SK-N-SH treated with all-trans-retinoic acid at 6 μM for 48 hours (cell line): ENCODE results near the gene TMEM37.

Experiments
- ATAC-seq: fragments of 200-7000 bp; cut with Tn5 transposase; 3 replicates; pipeline ENCODE4 v1.9.1; 2020; ENCODE audit warnings: mild to moderate bottlenecking, moderate library complexity
- CSDC2 ChIP-seq: fragments of 250-450 bp; sonication (Bioruptor Pico); IDR thresholded peaks from 2 replicates; pipeline ENCODE4 v1.5.0; 2020; ENCODE audit warnings: mild to moderate bottlenecking, moderate library complexity
- GLIS3 ChIP-seq: fragments of 250-450 bp; sonication (Bioruptor Pico); IDR thresholded peaks from 2 replicates; pipeline ENCODE4 v1.5.0; 2020; ENCODE audit warnings: mild to moderate bottlenecking, moderate library complexity
- ISL1 ChIP-seq: fragments of 250-450 bp; sonication (Bioruptor Pico); IDR thresholded peaks from 2 replicates; pipeline ENCODE4 v2.1.2; 2022; ENCODE audit warnings: mild to moderate bottlenecking, moderate library complexity
- PPARA ChIP-seq: fragments of 250-450 bp; sonication (Bioruptor Pico); IDR thresholded peaks from 2 replicates; pipeline ENCODE4 v1.5.0; 2020; ENCODE audit warnings: mild to moderate bottlenecking, borderline replicate concordance
- RARB ChIP-seq: fragments of 250-450 bp; sonication (Bioruptor Pico); IDR thresholded peaks from 2 replicates; pipeline ENCODE4 v1.8.0; 2021; ENCODE audit warnings: mild to moderate bottlenecking, moderate library complexity
- SNAI2 ChIP-seq: fragments of 250-450 bp; sonication (Bioruptor Pico); IDR thresholded peaks from 2 replicates; pipeline ENCODE4 v1.5.0; 2020; ENCODE audit warnings: mild to moderate bottlenecking, moderate library complexity
- TCF4 ChIP-seq: fragments of 250-450 bp; sonication (Bioruptor Pico); IDR thresholded peaks from 2 replicates; pipeline ENCODE4 v1.8.0; 2021; ENCODE audit warnings: mild to moderate bottlenecking, moderate library complexity, borderline replicate concordance
- TOX ChIP-seq: fragments of 250-450 bp; sonication (Bioruptor Pico); IDR thresholded peaks from 2 replicates; pipeline ENCODE4 v1.8.0; 2021; ENCODE audit warnings: mild to moderate bottlenecking, moderate library complexity, borderline replicate concordance
- ZC3H10 ChIP-seq: fragments of 250-450 bp; sonication (Bioruptor Pico); IDR thresholded peaks from 2 replicates; pipeline ENCODE4 v1.5.1; 2021; ENCODE audit warnings: mild to moderate bottlenecking, moderate library complexity
- ZFP3 ChIP-seq: fragments of 250-450 bp; sonication (Bioruptor Pico); IDR thresholded peaks from 2 replicates; pipeline ENCODE4 v1.5.0; 2020; ENCODE audit warnings: mild to moderate bottlenecking, moderate library complexity
- ZFP30 ChIP-seq: fragments of 450-650 bp; formaldehyde crosslinking; IDR thresholded peaks from 2 replicates; pipeline ENCODE4 v1.5.0; 2022; ENCODE audit warnings: mild to moderate bottlenecking, moderate library complexity
- ZNF565 ChIP-seq: fragments of 450-650 bp; formaldehyde crosslinking; conservative IDR thresholded peaks from 2 replicates; pipeline ENCODE4 v1.5.0; 2020; ENCODE audit warnings: low read depth, mild to moderate bottlenecking, moderate library complexity
- ZNF70 ChIP-seq: fragments of 450-650 bp; formaldehyde crosslinking; IDR thresholded peaks from 2 replicates; pipeline ENCODE4 v1.5.0; 2020; ENCODE audit warnings: mild to moderate bottlenecking, moderate library complexity
- ZNF8 ChIP-seq: fragments of 450-650 bp; formaldehyde crosslinking; IDR thresholded peaks from 2 replicates; pipeline ENCODE4 v1.5.0; 2020; ENCODE audit warnings: mild to moderate bottlenecking, moderate library complexity
- TF ChIP-seq, protein P1 (sequence below): fragments of 250-450 bp; sonication (Bioruptor Pico); IDR thresholded peaks from 2 replicates; pipeline ENCODE4 v1.8.0; 2021; ENCODE audit warnings: low read depth, mild to moderate bottlenecking, moderate library complexity, borderline replicate concordance
- TF ChIP-seq, protein P2 (sequence below): fragments of 250-450 bp; sonication (Bioruptor Pico); IDR thresholded peaks from 2 replicates; pipeline ENCODE4 v1.5.0; 2020; ENCODE audit warnings: mild to moderate bottlenecking, moderate library complexity
- TF ChIP-seq, protein P3 (sequence below): fragments of 250-450 bp; sonication (Bioruptor Pico); IDR thresholded peaks from 2 replicates; pipeline ENCODE4 v1.5.1; 2020; ENCODE audit warnings: low read depth, mild to moderate bottlenecking, moderate library complexity
- TF ChIP-seq, protein P4 (sequence below): fragments of 250-450 bp; sonication (Bioruptor Pico); IDR thresholded peaks from 2 replicates; pipeline ENCODE4 v1.5.1; 2021; ENCODE audit warnings: mild to moderate bottlenecking, moderate library complexity

TMEM37 gene

DNA sequence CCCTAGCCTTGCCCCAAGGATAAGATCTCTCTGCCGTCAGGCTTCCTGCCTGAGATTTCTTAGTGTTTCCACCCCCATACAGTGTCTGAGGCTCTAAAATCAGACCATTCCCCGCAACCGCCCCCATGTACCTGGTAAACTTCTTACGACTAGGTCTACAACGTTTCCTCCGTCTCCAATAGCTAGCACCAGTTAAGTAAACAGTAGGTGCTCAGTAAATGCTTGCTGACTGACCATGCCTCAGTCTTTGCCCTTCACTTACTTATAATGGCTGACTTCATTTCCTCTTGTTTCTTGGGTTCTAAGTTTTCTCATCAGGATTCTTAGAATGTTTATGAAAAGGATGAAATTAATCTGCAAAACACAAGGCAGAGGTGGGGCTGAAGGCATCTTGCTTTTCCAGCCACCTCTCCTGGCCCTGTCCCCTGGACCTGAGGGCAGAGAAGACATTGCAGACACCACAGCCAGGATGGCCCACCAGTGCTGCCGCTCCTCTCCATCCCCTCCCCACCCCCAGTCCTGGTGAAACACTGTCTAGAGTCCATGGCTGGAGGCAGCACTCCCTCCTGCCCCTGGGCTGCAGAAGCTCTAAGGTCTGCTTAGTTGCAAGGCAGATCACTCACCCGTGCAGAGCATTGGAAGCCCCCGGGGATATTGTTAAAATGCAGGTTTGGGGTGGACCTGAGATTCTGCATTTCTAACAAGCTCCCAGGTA is 16.9 kb downstream of the TMEM37 start:
- no peak for TF ChIP-seq ZNF70 (CRISPR knock-in tag)
- no peak for ATAC-seq

DNA sequence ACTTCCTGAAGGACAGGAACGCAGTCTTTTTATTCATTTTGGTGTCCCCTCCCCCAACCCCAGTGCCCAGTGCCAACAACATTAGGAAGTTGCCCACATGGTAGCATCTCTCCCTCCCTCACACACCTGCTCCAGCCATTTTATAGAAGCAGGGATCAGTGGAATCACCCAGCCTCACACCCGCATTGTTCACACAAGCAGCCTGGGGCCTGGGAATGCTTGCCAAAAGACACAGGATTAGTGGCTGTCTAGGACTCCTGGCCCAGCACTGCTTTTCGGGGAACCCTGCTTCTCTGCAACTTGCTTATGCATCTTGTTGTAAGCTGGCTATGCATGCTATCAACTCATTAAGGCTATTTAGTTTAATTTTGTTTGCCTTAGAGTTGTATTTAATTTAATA is 17.9 kb downstream of the TMEM37 start:
- TF ChIP-seq TCF4 (CRISPR knock-in tag) (no peak), ISL1 (CRISPR knock-in tag) (no peak), RARB (CRISPR knock-in tag) (no peak), ZNF8 (CRISPR knock-in tag) (no peak), ZNF70 (CRISPR knock-in tag) (no peak), ZFP3 (CRISPR knock-in tag) (no peak), ZC3H10 (CRISPR knock-in tag) (no peak), ZNF565 (no peak)
- TF ChIP-seq, protein P1, sequence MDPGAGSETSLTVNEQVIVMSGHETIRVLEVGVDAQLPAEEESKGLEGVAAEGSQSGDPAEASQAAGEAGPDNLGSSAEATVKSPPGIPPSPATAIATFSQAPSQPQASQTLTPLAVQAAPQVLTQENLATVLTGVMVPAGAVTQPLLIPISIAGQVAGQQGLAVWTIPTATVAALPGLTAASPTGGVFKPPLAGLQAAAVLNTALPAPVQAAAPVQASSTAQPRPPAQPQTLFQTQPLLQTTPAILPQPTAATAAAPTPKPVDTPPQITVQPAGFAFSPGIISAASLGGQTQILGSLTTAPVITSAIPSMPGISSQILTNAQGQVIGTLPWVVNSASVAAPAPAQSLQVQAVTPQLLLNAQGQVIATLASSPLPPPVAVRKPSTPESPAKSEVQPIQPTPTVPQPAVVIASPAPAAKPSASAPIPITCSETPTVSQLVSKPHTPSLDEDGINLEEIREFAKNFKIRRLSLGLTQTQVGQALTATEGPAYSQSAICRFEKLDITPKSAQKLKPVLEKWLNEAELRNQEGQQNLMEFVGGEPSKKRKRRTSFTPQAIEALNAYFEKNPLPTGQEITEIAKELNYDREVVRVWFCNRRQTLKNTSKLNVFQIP (CRISPR knock-in tag): no peak
- TF ChIP-seq, protein P2, sequence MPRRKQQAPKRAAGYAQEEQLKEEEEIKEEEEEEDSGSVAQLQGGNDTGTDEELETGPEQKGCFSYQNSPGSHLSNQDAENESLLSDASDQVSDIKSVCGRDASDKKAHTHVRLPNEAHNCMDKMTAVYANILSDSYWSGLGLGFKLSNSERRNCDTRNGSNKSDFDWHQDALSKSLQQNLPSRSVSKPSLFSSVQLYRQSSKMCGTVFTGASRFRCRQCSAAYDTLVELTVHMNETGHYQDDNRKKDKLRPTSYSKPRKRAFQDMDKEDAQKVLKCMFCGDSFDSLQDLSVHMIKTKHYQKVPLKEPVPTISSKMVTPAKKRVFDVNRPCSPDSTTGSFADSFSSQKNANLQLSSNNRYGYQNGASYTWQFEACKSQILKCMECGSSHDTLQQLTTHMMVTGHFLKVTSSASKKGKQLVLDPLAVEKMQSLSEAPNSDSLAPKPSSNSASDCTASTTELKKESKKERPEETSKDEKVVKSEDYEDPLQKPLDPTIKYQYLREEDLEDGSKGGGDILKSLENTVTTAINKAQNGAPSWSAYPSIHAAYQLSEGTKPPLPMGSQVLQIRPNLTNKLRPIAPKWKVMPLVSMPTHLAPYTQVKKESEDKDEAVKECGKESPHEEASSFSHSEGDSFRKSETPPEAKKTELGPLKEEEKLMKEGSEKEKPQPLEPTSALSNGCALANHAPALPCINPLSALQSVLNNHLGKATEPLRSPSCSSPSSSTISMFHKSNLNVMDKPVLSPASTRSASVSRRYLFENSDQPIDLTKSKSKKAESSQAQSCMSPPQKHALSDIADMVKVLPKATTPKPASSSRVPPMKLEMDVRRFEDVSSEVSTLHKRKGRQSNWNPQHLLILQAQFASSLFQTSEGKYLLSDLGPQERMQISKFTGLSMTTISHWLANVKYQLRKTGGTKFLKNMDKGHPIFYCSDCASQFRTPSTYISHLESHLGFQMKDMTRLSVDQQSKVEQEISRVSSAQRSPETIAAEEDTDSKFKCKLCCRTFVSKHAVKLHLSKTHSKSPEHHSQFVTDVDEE: no peak
- ATAC-seq: no peak

DNA sequence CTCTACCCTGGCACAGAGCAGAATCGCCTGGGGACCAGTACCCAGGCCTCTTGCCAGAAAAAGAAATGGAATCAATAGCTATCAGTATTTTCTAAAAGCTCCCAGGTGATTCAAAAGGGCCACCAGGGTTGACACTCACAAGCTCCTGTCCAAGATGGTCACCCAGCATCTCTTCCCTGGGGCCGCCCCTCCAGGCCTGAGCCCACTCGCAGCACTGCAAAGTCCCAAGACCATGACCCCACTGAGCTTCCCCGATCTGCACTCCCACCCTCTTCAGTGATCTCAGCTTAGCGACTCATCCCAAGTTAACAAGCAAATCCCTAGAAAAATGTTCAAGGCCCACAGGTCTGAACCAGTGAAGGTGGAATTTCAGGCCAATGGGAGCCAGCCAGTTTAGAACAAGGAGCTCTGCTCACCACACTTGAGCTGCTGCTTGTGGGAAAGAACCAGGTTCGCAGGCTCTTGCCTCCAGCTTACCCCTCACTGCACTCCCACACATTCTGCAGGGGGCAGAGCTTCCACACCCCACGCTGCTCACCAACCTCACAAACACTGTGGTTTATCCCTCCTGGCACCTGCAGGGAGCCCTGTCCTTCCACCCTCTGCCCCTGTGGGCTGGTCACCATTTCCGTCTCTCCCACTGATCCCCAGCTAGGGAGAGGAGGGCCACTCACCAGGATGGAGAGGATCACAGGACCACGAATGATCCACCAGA is 19.8 kb downstream of the TMEM37 start:
- ATAC-seq: no peak
- TF ChIP-seq SNAI2 (CRISPR knock-in tag): no peak
- TF ChIP-seq RARB (CRISPR knock-in tag): no peak
- TF ChIP-seq PPARA (CRISPR knock-in tag): no peak
- TF ChIP-seq, protein P1 (CRISPR knock-in tag): no peak
- TF ChIP-seq GLIS3 (CRISPR knock-in tag): no peak
- TF ChIP-seq TCF4 (CRISPR knock-in tag): no peak
- TF ChIP-seq ZC3H10 (CRISPR knock-in tag): no peak
- no peak for TF ChIP-seq ZFP3 (CRISPR knock-in tag)
- TF ChIP-seq, protein P3, sequence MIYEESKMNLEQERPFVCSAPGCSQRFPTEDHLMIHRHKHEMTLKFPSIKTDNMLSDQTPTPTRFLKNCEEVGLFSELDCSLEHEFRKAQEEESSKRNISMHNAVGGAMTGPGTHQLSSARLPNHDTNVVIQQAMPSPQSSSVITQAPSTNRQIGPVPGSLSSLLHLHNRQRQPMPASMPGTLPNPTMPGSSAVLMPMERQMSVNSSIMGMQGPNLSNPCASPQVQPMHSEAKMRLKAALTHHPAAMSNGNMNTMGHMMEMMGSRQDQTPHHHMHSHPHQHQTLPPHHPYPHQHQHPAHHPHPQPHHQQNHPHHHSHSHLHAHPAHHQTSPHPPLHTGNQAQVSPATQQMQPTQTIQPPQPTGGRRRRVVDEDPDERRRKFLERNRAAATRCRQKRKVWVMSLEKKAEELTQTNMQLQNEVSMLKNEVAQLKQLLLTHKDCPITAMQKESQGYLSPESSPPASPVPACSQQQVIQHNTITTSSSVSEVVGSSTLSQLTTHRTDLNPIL: no peak
- TF ChIP-seq, protein P4, sequence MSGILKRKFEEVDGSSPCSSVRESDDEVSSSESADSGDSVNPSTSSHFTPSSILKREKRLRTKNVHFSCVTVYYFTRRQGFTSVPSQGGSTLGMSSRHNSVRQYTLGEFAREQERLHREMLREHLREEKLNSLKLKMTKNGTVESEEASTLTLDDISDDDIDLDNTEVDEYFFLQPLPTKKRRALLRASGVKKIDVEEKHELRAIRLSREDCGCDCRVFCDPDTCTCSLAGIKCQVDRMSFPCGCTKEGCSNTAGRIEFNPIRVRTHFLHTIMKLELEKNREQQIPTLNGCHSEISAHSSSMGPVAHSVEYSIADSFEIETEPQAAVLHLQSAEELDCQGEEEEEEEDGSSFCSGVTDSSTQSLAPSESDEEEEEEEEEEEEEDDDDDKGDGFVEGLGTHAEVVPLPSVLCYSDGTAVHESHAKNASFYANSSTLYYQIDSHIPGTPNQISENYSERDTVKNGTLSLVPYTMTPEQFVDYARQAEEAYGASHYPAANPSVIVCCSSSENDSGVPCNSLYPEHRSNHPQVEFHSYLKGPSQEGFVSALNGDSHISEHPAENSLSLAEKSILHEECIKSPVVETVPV (CRISPR knock-in tag): no peak

DNA sequence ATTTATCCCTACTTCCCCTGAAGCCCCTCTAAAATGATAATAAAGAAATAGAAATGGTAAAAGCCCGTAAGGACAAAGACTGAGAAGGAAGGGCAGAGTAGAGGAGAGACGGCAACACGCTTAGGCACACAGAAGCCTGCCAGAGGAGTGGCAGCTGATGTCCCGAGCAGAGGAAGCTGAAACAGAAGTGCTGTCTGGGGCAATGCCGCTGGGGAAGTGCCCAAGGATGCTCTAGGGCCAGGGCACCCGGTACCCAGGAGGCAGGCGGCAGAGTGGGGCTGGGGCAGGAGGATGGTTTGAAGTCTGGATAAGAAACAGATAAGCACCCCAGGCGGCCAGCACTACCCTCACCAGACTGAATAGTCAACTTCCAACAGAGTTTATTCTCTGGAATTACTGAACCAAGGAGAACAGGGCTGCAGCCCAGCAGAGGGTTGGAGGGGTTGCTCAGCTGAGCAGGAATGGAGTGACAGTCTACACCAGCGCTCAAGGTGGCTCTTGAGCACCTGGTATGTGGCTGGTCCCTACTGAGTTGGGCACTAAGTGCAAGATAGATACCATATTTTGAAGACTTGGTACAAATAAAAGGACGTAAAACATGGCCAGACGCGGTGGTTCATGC is 22.4 kb downstream of the TMEM37 start:
- no peak for ATAC-seq
- TF ChIP-seq ZC3H10 (CRISPR knock-in tag) (no peak), RARB (CRISPR knock-in tag) (no peak), ISL1 (CRISPR knock-in tag) (no peak), ZFP3 (CRISPR knock-in tag) (no peak), CSDC2 (no peak), ZNF565 (no peak), ZFP30 (CRISPR knock-in tag) (no peak), TOX (CRISPR knock-in tag) (no peak), SNAI2 (CRISPR knock-in tag) (no peak), ZNF8 (CRISPR knock-in tag) (no peak), ZNF70 (CRISPR knock-in tag) (no peak)
- TF ChIP-seq, protein P1 (CRISPR knock-in tag): no peak
- TF ChIP-seq, protein P3: no peak
- TF ChIP-seq, protein P4 (CRISPR knock-in tag): no peak
